MCF 10A (cell line): Measurements from ENCODE around the gene TMEM256. TPM values are rescaled to one million over a fixed set of nuclear protein-coding genes. Genes with fewer than 3 reads are reported as not detected.

ENCODE experiments used
- BruUV-seq: library from RNA; stranded (reverse); fragments of 400-500 nt; replicated peaks from 2 replicates; lab custom pipeline; 2021; lab: Mats Ljungman, UMichigan
- CTCF ChIA-PET: fragments of 300-600 bp; sonication (Branson Sonifier 250); formaldehyde crosslinking; extraction: SDS; loops from one replicate; lab custom pipeline; 2021; ENCODE audit warnings: antibody characterized with exemption, inconsistent platforms; lab: Yijun Ruan, JAX
- POLR2A ChIA-PET: fragments of 300-600, 350-650 bp; sonication (Branson Sonifier 250); formaldehyde crosslinking; extraction: SDS; loops from one replicate; lab custom pipeline; 2020; ENCODE audit warnings: antibody characterized with exemption, inconsistent platforms; lab: Yijun Ruan, JAX
- DNase-seq: peaks from one replicate; pipeline ENCODE4 v3.0.0-alpha.2; 2018; ENCODE audit not compliant: unreplicated experiment
- H3K27ac Mint-ChIP-seq: one replicate; pipeline ENCODE4 v1.8.0; 2022; ENCODE audit warnings: mild to moderate bottlenecking, low read depth, mixed read lengths; ENCODE audit not compliant: unreplicated experiment
- H3K27me3 Mint-ChIP-seq: one replicate; pipeline ENCODE4 v1.8.0; 2022; ENCODE audit warnings: mixed read lengths; ENCODE audit not compliant: insufficient read depth, unreplicated experiment
- H3K36me3 Mint-ChIP-seq: one replicate; pipeline ENCODE4 v1.8.0; 2022; ENCODE audit warnings: mild to moderate bottlenecking, moderate library complexity, mixed read lengths; ENCODE audit not compliant: insufficient read depth, unreplicated experiment
- H3K4me1 Mint-ChIP-seq: one replicate; pipeline ENCODE4 v1.8.0; 2022; ENCODE audit warnings: mixed read lengths; ENCODE audit not compliant: insufficient read depth, unreplicated experiment
- H3K4me3 Mint-ChIP-seq: one replicate; pipeline ENCODE4 v1.8.0; 2022; ENCODE audit warnings: mild to moderate bottlenecking, moderate library complexity, mixed read lengths; ENCODE audit not compliant: unreplicated experiment
- H3K9me3 Mint-ChIP-seq: one replicate; pipeline ENCODE4 v1.8.0; 2022; ENCODE audit warnings: mixed read lengths; ENCODE audit not compliant: unreplicated experiment
- CTCF ChIP-seq: fragments of 200-600 bp; IDR thresholded peaks from one replicate; pipeline ENCODE4 v1.8.0; 2022; ENCODE audit warnings: antibody characterized with exemption, mild to moderate bottlenecking; ENCODE audit not compliant: unreplicated experiment
- intact Hi-C: fragments of 100-400 bp; cut with micrococcal nuclease; formaldehyde crosslinking; loops from 2 replicates; pipeline ENCODE4 v1.14.1; 2022
- total RNA-seq: library from RNA; stranded (reverse); gene quantifications from 2 replicates; pipeline ENCODE4 v1.2.3, GENCODE V29; 2022

TMEM256 gene
- total RNA-seq, 1 experiment from 2014 or later = 42.9 TPM

DNA sequence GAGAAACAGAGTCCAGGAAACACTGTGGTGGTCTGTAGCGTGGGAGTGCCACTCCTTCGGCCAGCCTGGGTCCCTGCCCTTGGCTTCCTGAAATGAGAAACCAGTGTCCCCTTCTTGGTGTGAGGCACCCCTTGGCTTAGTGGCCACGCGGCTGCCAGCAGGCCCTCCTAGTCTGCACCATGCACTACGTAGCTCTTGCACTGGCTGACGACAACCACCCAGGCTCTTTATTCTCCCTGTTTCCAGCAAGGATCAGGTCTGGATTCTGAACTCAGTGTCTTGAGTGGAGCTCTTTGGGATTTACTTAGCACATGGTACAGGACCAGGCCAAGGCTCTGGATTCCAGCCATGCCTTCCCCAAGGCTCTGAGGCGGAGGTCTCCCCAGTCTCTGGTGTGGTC is 23.7 kb upstream of the TMEM256 start:
- intact Hi-C loops = no loop called here
- POLR2A ChIA-PET = no interaction called here
- Mint-ChIP-seq H3K4me3 (no peak overlapping the region), H3K9me3 (no peaks in the 10 kb centered on the region), H3K27me3 (no peaks in the 10 kb centered on the region), H3K27ac (no peak overlapping the region), H3K36me3 (no peaks in the 10 kb centered on the region), H3K4me1 (no peaks in the 10 kb centered on the region)
- CTCF ChIA-PET = interaction anchor here (1.1 kb wide), 1 partner anchor 133 kb away, joined by 3 read pairs; no protein-coding TSS in a partner anchor
- no TSS peak for BruUV-seq
- no peak for TF ChIP-seq CTCF
- no peak for DNase-seq

DNA sequence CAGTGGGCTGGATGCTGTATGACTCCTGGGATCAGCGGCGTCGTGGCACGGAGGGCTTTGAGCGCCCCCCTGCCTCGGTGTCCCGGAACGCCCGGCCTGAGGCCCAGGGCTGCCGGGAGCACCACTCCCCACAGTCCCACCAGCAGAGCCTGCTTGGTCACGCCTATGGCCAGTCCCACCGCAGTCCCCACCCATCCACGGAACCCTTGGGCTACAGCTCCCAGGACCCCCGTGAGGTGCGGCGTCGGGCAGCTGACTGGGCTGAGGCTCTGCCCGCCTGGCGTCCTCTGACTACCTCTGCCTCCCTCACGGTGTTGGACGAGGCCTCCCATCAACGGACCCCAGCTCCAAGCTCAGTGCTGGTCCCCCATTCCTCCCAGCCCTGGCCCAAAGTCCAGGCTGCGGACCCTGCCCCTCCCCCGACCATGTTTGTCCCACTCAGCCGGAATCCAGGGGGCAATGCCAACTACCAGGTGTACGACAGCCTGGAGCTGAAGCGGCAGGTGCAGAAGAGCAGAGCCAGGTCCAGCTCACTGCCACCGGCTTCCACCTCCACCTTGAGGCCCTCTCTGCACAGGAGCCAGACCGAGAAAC is 23.1 kb upstream of the TMEM256 start:
- intact Hi-C loops = no loop called here
- no peak overlapping the region for H3K4me3 Mint-ChIP-seq
- CTCF ChIA-PET = interaction anchor here (0.6 to 1.1 kb wide), 3 partner anchors 21 to 133 kb away, joined by 3 read pairs; no protein-coding TSS in a partner anchor

GRCh38 chr17:7426203-7426863 is 22.4 kb upstream of the TMEM256 start:
- no peak for TF ChIP-seq CTCF
- intact Hi-C loops = no loop called here
- Mint-ChIP-seq H3K36me3 (no peaks in the 10 kb centered on the region), H3K27ac (no peak overlapping the region), H3K9me3 (no peaks in the 10 kb centered on the region), H3K4me1 (no peaks in the 10 kb centered on the region), H3K4me3 (no peak overlapping the region), H3K27me3 (no peaks in the 10 kb centered on the region)
- POLR2A ChIA-PET = no interaction called here
- no TSS peak for BruUV-seq
- CTCF ChIA-PET = interaction anchor here (0.6 to 1.1 kb wide), 3 partner anchors 21 to 134 kb away, joined by 3 read pairs; no protein-coding TSS in a partner anchor
- no peak for DNase-seq

More for the DNA sequence above, 23.1 kb upstream of the TMEM256 start:
- Mint-ChIP-seq H3K27me3 (no peaks in the 10 kb centered on the region), H3K9me3 (no peaks in the 10 kb centered on the region), H3K36me3 (no peaks in the 10 kb centered on the region), H3K4me1 (no peaks in the 10 kb centered on the region), H3K27ac (no peak overlapping the region)
- no TSS peak for BruUV-seq
- DNase-seq = no peak
- POLR2A ChIA-PET = no interaction called here
- TF ChIP-seq CTCF = no peak

DNA sequence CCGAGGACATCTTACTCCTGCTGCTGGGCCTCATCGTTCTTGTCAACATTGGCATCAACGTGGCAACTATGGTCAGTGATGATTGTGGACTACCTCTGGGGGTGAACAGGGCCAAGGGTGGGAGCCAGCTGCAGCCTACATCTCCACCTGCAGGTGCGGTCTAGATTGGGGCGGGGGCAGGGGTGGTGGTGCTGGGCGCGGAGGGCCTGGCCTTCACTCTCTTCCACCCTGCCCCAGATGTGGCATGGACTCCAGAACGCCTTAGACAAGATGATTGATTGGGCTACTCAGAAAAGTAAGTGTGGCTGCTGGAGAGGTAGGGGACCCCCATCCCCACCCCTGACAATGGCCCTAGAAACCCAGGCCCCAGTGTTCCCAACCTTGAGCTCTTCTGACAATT is 21.9 kb upstream of the TMEM256 start:
- Mint-ChIP-seq H3K4me1 (no peaks in the 10 kb centered on the region), H3K9me3 (no peaks in the 10 kb centered on the region), H3K36me3 (no peaks in the 10 kb centered on the region), H3K27me3 (no peaks in the 10 kb centered on the region), H3K4me3 (no peak overlapping the region), H3K27ac (no peak overlapping the region)
- no TSS peak for BruUV-seq
- DNase-seq = no peak
- intact Hi-C loops = no loop called here
- POLR2A ChIA-PET = no interaction called here
- no peak for TF ChIP-seq CTCF
- CTCF ChIA-PET = no interaction called here
